ENCODE data around the gene AFF3.

- TF ChIP-seq, protein P1, sequence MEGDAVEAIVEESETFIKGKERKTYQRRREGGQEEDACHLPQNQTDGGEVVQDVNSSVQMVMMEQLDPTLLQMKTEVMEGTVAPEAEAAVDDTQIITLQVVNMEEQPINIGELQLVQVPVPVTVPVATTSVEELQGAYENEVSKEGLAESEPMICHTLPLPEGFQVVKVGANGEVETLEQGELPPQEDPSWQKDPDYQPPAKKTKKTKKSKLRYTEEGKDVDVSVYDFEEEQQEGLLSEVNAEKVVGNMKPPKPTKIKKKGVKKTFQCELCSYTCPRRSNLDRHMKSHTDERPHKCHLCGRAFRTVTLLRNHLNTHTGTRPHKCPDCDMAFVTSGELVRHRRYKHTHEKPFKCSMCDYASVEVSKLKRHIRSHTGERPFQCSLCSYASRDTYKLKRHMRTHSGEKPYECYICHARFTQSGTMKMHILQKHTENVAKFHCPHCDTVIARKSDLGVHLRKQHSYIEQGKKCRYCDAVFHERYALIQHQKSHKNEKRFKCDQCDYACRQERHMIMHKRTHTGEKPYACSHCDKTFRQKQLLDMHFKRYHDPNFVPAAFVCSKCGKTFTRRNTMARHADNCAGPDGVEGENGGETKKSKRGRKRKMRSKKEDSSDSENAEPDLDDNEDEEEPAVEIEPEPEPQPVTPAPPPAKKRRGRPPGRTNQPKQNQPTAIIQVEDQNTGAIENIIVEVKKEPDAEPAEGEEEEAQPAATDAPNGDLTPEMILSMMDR (conservative IDR thresholded peaks at IDR 0.05), result no peak
- TF ChIP-seq EZH2 (IDR thresholded peaks at IDR 0.05; ENCODE audit: low read depth), result no peak
These were observed 534.9 kb downstream of the AFF3 start for GRCh38 chr2:99607454-99607853.

Data from PC-9 (cell line).